ENCODE measurements around the gene FANCC.

Gene FANCC

DNA sequence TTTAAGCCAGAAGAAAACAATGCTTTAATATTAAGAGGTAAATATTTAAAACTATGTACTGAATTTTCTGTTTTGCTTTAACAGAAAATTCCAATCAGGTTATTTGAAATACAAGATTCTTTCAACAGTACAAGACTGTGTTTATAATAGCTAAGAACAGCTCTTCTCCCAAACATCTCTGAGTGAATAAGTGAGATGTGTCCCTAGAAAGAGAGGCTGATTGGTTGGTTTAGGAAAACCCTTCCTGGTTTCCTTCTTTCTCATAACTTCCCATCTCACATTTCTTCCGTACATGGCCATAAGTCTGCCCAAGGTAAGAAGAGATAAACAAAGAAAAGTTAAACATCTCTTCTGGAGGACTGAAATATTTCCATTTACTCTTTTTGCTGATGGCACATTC, 145.9 kb downstream of the FANCC start:
- no peak for TF ChIP-seq ZFX (IDR thresholded peaks at IDR 0.05)
- TF ChIP-seq, protein P1, sequence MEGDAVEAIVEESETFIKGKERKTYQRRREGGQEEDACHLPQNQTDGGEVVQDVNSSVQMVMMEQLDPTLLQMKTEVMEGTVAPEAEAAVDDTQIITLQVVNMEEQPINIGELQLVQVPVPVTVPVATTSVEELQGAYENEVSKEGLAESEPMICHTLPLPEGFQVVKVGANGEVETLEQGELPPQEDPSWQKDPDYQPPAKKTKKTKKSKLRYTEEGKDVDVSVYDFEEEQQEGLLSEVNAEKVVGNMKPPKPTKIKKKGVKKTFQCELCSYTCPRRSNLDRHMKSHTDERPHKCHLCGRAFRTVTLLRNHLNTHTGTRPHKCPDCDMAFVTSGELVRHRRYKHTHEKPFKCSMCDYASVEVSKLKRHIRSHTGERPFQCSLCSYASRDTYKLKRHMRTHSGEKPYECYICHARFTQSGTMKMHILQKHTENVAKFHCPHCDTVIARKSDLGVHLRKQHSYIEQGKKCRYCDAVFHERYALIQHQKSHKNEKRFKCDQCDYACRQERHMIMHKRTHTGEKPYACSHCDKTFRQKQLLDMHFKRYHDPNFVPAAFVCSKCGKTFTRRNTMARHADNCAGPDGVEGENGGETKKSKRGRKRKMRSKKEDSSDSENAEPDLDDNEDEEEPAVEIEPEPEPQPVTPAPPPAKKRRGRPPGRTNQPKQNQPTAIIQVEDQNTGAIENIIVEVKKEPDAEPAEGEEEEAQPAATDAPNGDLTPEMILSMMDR (conservative IDR thresholded peaks at IDR 0.05): no peak
- H3K27ac ChIP-seq: no peak overlapping the region

DNA sequence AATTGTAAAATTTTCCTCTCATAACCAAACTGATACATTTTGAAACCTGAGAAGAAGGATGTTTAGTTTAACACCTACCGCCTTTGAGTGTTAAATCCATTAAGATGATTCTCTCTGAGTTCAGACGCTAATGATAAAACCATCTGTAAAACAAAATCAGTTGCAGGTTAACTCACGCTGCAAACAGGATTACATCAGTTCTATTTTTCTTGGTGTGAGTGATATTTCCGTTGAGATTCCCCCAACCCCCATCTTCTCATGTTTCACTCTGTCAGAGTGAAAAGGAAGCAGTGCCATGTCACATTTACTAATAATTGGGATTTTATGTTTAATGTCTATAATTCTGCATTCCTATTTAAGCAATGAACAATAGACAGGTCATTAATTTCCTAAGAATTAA, 146.5 kb downstream of the FANCC start:
- H3K27ac ChIP-seq: no peak overlapping the region
- TF ChIP-seq, protein P1 (conservative IDR thresholded peaks at IDR 0.05): no peak
- no peak for TF ChIP-seq ZFX (IDR thresholded peaks at IDR 0.05)

DNA sequence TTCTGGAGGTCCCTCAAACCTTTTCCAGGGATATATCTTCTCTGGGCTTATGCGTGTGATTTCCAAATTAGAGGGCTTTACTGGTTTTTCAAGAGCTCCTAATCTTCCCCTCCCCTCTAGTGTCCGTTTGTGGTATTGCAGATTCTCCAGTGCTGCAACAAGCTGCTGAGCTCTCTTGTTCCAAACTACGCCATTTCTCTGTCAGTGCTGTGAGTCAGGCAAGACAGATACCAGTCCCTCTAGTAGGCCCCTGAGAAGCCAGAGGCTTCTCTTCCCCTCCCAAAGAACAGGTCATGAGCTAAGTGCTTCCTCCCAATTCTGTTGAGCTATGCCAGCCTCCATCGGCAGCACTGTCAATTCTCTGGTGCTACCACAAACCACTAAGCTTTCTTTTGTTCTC, 149.5 kb downstream of the FANCC start:
- no peak overlapping the region for H3K27ac ChIP-seq
- TF ChIP-seq, protein P1 (conservative IDR thresholded peaks at IDR 0.05): peak; percentile 93
- TF ChIP-seq ZFX (IDR thresholded peaks at IDR 0.05): no peak

DNA sequence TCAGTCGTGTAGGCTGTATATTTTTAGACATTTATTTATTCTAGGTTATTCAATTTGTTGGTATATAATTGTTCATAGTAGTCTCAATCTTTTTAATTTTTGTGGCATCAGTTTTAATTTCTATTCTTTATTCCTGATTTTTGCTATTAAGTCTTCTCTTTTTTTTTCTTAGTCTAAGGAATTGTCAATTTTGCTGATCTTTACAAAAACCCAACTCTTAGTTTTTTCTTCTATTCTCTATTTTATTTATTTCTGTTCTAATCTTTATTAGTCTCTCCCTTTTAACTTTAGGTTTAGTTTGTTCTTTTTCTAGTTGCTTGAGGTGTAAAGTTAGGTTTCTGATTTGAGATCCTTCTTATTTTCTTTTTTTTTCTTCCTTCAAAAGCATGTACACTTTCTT, 152.5 kb downstream of the FANCC start:
- no peak for TF ChIP-seq ZFX (IDR thresholded peaks at IDR 0.05)
- TF ChIP-seq, protein P1 (conservative IDR thresholded peaks at IDR 0.05): no peak
- no peak overlapping the region for H3K27ac ChIP-seq

DNA sequence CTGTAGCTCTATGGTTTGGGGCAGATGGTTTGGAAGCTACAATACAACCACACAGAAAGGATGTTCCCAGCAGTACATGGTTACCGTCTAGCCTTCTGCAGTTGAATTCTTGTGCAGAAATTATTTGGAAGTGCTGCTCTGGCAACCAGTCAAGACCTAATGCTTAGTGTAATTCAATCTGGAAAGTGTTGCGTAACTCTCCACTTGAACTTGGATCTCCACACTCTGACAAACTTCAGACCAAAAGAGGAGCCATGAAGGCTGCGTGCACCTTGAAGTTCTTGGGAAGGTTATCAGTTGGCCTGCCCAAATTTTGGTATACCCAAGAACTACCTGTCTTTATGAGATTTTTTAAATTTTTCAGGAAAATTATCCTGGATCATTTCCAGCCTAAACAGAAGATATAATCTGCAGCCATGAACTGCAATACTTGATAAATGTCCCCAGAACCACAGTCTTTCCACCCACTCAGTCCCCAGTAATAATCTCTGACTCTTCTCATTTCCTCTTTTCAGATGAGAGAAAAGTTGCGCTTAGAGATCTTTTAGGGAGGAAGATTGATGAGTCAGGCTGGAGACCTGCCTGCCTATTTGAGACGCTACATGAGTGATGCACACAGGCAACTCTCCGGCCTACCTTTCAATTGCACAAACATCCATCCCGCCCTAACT, 159.9 kb downstream of the FANCC start:
- no peak overlapping the region for H3K27ac ChIP-seq
- TF ChIP-seq ZFX (IDR thresholded peaks at IDR 0.05): no peak
- TF ChIP-seq, protein P1 (conservative IDR thresholded peaks at IDR 0.05): no peak

DNA sequence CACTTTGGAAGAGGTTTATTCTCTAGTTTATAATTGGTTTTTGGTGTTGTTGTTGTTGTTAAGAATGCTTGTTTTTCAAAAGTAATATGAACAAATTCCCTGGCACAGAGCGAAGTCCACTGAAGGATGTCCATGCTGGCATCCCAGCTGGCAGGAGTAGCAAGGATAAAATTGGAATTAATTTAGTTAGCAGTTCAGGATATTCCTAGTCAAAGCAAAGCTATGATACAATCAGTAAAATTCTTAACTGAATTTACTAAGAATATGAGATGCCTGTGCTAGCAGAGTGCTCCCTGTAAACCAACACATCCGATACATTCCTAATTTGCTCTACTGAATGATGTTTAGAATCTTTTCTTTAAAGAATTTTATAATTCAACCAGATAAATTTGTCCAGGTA, 161.4 kb downstream of the FANCC start:
- TF ChIP-seq, protein P1 (conservative IDR thresholded peaks at IDR 0.05): no peak
- TF ChIP-seq ZFX (IDR thresholded peaks at IDR 0.05): no peak
- H3K27ac ChIP-seq: no peak overlapping the region

DNA sequence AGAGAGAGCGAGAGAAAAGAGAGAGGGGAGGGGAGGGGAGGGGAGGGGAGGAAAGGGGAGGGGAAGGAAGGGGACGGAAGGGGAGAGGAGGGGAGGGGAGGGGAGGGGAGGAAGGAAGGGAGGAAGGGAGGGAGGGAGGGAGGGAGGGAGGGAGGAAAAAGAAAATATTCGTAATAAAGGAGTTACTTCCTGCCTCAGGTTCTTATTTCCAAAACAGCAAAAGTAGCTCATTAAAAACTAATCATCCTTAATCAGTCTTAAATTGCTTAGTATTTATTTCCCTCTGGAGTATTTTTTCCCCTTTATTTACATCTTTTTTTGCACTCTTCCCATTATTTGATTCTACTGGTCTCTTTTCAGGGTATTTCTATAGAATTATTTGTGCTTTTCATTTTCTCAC, 162.3 kb downstream of the FANCC start:
- no peak overlapping the region for H3K27ac ChIP-seq
- TF ChIP-seq, protein P1 (conservative IDR thresholded peaks at IDR 0.05): no peak
- TF ChIP-seq ZFX (IDR thresholded peaks at IDR 0.05): no peak

Data from C4-2B (cell line).